Stomach smooth muscle (tissue), 2 donors: ENCODE data around the gene PIM2.

ENCODE experiments used
- H3K27ac ChIP-seq: one replicate; pipeline ENCODE4 v1.7.0; 2013; ENCODE audit warnings: mild to moderate bottlenecking, low read length, inconsistent platforms
- H3K27me3 ChIP-seq, 2 donors: one replicate each; pipeline ENCODE4 v1.7.0; 2013; ENCODE audit warnings: low read length in 2 of 2; ENCODE audit not compliant: insufficient read depth in 2 of 2, control insufficient read depth in 1 of 2
- H3K36me3 ChIP-seq, 2 donors: one replicate each; pipeline ENCODE4 v1.7.0; 2013; ENCODE audit warnings: low read length in 2 of 2; ENCODE audit not compliant: control insufficient read depth in 2 of 2, insufficient read depth in 2 of 2
- H3K4me1 ChIP-seq: one replicate; pipeline ENCODE4 v1.7.0; 2013; ENCODE audit warnings: low read length; ENCODE audit not compliant: control insufficient read depth, insufficient read depth
- H3K4me3 ChIP-seq, 2 donors: one replicate each; pipeline ENCODE4 v1.7.0; 2013; ENCODE audit warnings: low read length in 2 of 2
- H3K9ac ChIP-seq, 2 donors: one replicate each; pipeline ENCODE4 v1.7.0; 2013; ENCODE audit warnings: low read length in 2 of 2, mild to moderate bottlenecking in 1 of 2
- H3K9me3 ChIP-seq, 2 donors: one replicate each; pipeline ENCODE4 v1.7.0; 2013; ENCODE audit warnings: low read length in 2 of 2; ENCODE audit not compliant: control insufficient read depth in 2 of 2
- donor health status: healthy.
- donor health status: Pancreatic carcinoma.

Gene PIM2

DNA sequence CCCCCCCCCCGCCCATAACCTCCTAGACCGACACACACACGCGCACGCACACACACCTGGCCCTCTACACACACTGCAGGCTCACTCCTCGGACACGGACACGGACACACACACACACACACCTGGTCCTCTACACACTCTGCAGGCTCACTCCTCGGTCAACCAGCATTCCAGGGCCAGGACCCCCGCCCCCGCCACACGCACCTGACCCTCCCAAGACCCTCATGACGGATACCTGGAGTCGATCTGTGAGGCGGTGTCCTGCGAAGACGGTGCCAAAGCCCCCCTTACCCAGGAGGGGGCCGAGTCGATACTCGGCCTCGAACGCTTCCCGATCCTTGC is 552 bp downstream of the PIM2 start:
- H3K27me3 ChIP-seq = peaks cover 0 to 10% of the 10 kb centered on the region in 2 donors
- peak overlapping the region; percentile 42 to 53 for H3K9ac ChIP-seq
- peaks cover 4 to 11% of the 10 kb centered on the region in 2 donors for H3K36me3 ChIP-seq
- H3K4me3 ChIP-seq = peak overlapping the region; percentile 46 to 72
- H3K27ac ChIP-seq = peak overlapping the region; percentile 80
- H3K4me1 ChIP-seq = peaks cover 9% of the 10 kb centered on the region
- no peaks in the 10 kb centered on the region for H3K9me3 ChIP-seq

DNA sequence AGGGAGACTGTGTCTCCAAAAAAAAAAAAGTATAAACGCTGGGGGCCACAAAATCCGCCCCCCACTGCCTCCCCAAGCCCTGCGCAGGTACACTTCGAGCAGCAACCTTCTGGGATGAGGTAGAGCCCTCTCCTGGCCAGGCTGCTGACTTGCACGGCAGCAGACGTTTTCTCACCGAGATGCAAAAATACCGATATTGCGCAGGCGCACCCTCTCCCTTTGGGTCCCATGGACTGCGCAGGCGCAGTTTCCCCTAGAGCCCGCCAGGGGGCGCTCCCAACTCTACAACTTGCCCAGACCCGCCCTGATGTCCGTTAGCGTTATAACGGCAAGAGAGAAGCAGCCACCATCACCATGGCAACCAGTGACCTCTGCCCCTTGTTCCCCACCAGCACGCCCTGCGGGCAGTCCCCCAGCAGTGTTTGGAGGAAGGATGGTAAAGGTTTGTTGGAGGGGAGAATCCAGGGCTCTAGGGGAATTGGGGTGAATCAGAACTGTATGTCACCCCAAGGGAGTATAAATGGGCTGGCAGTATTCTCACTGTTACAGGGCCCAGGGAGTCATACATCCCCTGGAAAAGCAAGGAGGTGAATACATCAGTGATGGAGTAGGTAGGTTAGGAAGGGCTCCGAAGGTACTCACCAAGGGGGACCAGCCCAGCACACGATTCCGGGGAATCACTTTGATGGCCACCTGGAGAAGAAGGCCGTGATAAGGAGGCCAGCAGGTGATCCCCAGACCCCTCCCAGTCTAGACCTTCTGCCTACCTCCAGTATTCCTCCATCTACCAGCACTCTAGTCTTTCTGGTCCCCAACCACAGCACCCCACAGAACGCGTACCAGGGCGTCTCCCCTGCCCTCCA is 1.5 kb downstream of the PIM2 start:
- Histone ChIP-seq H3K4me1 (peaks cover 9% of the 10 kb centered on the region), H3K36me3 (peaks cover 0 to 9% of the 10 kb centered on the region in 2 donors), H3K9ac (no peak overlapping the region), H3K9me3 (no peaks in the 10 kb centered on the region), H3K27ac (peak overlapping the region; percentile 53), H3K4me3 (peak overlapping the region in 1 of 2 donors; percentile 72), H3K27me3 (peaks cover 0 to 9% of the 10 kb centered on the region in 2 donors)

DNA sequence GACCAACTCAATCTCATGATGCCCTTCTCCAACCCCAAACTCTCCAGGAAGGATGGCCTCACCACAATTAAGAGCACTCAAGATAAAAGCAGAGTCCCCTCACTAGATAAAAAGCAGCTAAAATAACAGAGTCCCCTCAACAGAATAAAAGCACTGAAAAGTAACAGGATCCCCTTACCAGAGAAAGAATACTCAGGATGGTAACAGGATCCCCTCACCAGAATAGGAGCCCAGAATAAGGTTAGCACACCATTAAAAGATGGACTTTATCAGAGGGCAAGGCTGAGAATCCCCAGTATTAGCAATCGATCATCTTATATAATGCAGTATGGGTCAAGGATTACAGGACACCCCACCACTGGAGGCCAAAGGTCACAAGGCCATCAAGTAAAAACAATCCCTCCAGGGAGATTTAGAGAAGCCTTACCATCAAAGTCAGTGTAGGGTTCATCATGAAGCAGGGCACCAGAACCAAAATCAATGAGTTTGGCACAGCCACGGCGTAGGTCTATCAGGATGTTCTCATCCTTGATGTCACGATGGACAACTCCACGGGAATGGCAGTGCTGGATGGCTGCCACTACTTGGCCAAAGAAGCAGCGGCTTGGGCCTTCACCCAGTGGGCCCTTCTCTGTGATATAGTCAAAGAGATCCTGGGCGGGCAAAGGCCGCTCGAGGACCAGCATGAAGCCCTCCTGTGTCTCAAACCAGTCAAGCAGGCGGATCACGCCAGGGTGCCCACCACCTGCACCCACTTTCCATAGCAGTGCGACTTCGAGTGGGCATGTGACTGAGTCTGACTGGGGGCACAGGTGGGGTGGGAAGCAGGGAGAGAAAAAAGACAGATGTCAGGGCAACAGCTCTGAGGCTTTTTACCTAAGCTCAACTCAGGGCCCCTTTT is 4.0 kb downstream of the PIM2 start:
- peaks cover 14% of the 10 kb centered on the region for H3K4me1 ChIP-seq
- peaks cover 0 to 4% of the 10 kb centered on the region in 2 donors for H3K27me3 ChIP-seq
- no peak overlapping the region for H3K27ac ChIP-seq
- H3K4me3 ChIP-seq = no peak overlapping the region
- no peak overlapping the region for H3K9ac ChIP-seq
- no peaks in the 10 kb centered on the region for H3K9me3 ChIP-seq
- peaks cover 0 to 5% of the 10 kb centered on the region in 2 donors for H3K36me3 ChIP-seq

DNA sequence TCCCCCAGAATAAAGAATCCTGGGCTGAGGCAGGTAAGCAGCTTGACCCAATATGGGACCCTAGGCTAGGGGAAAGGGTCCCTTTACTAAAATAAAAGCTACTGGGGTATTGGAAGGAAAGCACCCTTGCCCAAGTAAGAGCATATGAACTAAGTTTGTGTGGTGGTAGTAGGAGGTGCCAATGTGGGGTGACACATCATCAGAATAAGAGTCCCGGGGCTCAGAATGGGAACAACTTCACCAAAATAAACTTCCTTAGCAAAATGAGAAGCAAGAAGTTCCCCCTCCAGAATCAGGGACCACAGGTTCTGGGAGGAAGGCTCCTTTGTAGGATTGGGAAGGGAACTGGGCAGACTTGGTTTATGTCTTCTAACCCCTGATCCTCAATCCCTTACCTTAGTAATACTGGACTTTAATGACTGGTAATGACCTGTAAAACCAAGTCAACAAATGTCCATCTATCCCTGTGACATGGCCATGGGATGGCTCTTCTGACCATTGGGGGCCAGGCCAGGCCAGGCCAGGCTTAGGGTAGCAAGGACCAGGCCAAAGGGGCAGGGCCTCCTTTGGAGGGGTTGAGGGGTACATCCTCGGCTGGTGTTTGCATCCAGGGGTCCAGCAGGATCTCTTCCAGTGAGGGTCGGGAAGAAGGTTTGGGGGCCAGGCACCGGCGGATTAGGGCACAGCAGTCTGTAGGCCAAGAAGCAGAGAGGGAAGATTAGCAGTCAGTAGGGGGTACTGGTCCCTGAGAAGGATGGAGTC is 5.0 kb downstream of the PIM2 start:
- H3K4me1 ChIP-seq = peaks cover 10% of the 10 kb centered on the region
- H3K9me3 ChIP-seq = no peaks in the 10 kb centered on the region
- H3K27ac ChIP-seq = no peak overlapping the region
- H3K9ac ChIP-seq = no peak overlapping the region
- peaks cover 0 to 5% of the 10 kb centered on the region in 2 donors for H3K36me3 ChIP-seq
- H3K27me3 ChIP-seq = peaks cover 0 to 8% of the 10 kb centered on the region in 2 donors
- no peak overlapping the region for H3K4me3 ChIP-seq

DNA sequence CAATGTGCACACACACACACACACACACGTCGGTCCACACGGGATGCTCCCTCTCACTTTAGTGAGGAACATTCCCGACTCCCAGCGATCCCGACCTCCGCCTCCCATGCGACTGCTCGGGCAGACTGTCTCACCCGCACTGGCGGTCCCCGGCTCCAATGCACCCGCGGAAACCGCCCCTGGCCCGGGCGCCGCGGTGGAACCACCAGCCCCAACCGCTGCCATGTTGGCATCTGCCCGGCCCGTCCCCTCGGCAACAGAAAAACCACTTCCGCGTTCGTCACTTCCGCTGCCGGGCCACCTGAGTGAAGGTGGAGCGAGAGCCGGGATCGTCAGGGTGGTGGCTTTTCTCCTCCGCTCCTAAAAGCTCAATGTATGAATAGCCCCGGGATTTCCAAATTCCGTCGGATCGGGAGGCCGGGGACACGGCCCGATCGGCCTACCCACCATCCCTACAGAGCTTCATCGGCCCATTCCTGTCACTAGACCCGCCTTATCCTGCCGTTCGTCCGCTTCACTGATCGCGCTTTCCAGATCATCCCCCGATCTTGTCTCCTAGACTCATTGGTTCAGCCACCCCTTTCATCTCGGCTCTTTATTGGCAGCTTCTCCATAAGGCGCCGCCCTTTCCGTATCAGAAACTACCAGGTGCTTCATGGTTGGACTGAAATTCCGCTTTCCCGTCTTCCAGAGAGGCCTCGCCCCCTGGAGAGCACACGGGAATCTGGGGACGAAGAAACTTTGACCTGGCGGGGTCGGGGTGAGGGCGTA is 7.2 kb downstream of the PIM2 start, which contains the start of gene SLC35A2:
SLC35A2 (minus strand) TSS at position 235 of the 771 bp plus-strand sequence; CDS start at position 225, 10 bp downstream.
- H3K27me3 ChIP-seq = peaks cover 0 to 5% of the 10 kb centered on the region in 2 donors
- H3K36me3 ChIP-seq = peaks cover 0 to 7% of the 10 kb centered on the region in 2 donors
- peak within 1 kb of the TSS; percentile 74 to 75 for H3K9ac ChIP-seq
- peak within 1 kb of the TSS; percentile 58 for H3K27ac ChIP-seq
- H3K4me1 ChIP-seq = peaks cover 8% of the 10 kb centered on the region
- H3K9me3 ChIP-seq = no peaks in the 10 kb centered on the region
- peak within 1 kb of the TSS; percentile 76 to 85 for H3K4me3 ChIP-seq

DNA sequence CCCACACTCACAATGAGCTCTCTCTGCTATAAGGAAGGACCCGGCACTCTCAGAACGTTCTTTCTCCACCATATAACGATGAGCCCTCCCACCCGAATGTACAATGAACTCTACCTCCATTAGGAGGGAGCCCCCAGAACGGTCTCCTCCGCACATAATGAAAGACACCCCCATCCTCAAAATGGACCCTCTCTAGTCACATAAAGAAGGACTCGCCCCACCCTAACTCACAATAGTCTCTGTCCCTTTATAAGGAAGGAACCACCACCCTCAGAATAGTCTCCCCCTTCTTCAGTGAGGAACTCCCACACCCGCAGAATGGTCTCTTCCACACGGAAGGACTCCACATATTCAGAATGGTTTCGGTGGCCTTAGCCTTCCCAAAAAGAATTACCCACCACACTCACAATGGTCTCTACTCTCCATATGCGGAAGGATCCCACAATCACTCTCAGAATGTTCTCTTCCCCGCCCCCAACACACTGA is 7.9 kb downstream of the PIM2 start:
- Histone ChIP-seq H3K4me1 (peaks cover 8% of the 10 kb centered on the region), H3K9me3 (no peaks in the 10 kb centered on the region), H3K27ac (peak overlapping the region; percentile 58), H3K36me3 (peaks cover 0 to 7% of the 10 kb centered on the region in 2 donors), H3K27me3 (peaks cover 0 to 5% of the 10 kb centered on the region in 2 donors), H3K4me3 (peak overlapping the region; percentile 76 to 85), H3K9ac (peak overlapping the region; percentile 71 to 74)

DNA sequence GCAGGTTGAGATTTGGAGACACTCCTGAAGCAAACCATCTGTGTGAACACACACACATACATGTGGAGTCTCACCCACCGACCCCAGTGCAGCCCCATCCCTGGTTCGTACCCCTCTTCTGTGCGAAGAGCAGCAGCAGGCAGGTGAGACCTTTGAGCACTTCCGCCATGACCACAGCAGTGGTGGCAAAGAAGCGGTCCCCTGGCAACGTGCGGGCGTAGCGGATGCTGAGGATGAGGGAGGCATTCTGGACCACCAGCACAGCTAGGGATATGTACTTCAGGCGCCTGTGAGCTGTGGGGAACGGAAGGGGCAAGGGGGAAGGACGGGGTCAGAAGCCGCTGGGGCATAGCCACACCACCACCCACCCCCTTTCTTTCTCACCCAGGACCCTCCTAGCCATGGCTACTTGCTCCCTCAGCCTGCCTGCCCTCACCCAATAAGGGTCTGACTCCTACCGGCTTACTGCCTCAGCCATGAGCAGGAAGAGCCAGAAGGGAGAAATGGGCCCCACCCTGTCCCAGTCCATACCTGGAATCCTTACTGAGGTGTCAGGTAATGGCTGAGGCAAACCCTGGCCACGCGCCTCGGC is 9.0 kb downstream of the PIM2 start:
- Histone ChIP-seq H3K9ac (no peak overlapping the region), H3K27ac (no peak overlapping the region), H3K27me3 (peaks cover 0 to 5% of the 10 kb centered on the region in 2 donors), H3K9me3 (no peaks in the 10 kb centered on the region), H3K4me1 (peaks cover 8% of the 10 kb centered on the region), H3K36me3 (peaks cover 0 to 7% of the 10 kb centered on the region in 2 donors), H3K4me3 (no peak overlapping the region)

DNA sequence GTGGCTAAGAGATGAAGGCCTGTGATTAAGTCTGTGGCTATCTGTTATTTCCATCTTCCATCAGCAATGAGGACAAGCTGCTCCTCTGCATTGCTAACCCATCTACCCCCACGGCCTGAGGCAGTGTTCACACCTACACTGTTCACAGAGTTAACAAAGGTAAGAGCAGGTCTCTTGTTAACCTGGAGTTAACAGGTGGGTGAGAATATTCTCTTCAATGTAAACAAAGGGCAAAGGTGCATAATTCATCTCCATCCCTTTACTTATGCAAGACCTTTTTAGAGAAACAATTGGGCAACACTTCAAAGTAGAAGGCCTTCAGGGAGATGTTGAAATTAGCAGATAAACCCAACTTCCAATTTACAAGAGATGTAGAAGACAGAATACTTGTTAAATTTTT is 10.2 kb downstream of the PIM2 start:
- H3K36me3 ChIP-seq = peaks cover 0 to 5% of the 10 kb centered on the region in 2 donors
- no peaks in the 10 kb centered on the region for H3K9me3 ChIP-seq
- no peak overlapping the region for H3K27ac ChIP-seq
- peaks cover 8% of the 10 kb centered on the region for H3K4me1 ChIP-seq
- no peak overlapping the region for H3K4me3 ChIP-seq
- peaks cover 0 to 4% of the 10 kb centered on the region in 2 donors for H3K27me3 ChIP-seq
- H3K9ac ChIP-seq = no peak overlapping the region

DNA sequence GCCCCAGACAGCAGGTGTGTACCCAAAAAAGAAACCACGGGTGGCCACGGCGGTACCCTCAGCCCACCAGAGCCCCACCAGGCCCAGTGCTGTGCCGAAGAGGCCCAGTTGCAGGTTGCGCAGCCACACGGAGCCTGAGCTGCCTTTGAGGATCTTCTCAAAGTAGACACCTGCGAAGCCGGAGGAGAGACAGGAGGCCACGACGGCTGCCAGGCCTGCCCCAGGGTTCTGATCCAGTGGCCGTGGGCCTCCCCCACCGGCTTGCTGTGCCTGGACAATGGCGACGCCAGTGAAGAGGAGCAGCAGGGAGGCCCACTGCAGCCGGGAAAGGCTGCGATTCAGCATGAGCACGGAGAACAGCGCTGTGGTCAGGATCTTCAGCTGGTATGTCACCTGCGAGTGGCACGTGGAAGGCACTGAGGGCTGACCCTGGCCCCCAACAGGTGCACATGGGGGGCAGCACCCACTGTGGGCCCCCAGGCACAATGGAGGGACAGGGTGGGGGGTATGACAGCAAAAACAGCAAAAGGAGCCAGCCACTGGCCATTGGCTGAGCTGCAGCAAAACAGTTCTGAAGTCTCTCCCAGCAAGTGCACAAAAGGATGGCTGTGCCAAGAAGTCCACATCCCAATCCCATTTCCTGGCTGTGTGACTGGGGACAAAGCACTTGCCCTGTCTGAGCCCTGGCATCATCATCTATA is 13.6 kb downstream of the PIM2 start:
- no peaks in the 10 kb centered on the region for H3K4me1 ChIP-seq
- no peaks in the 10 kb centered on the region for H3K9me3 ChIP-seq
- H3K4me3 ChIP-seq = no peak overlapping the region
- no peak overlapping the region for H3K9ac ChIP-seq
- peaks cover 0 to 4% of the 10 kb centered on the region in 2 donors for H3K27me3 ChIP-seq
- no peak overlapping the region for H3K27ac ChIP-seq
- H3K36me3 ChIP-seq = peaks cover 5 to 19% of the 10 kb centered on the region in 2 donors
